Gastrocnemius medialis (tissue), 4 donors: ENCODE measurements around the gene NXN.

Source experiments
- POLR2A ChIP-seq, 2 donors: fragments of 450-650 bp; IDR thresholded peaks; one replicate each; pipeline ENCODE4 v1.6.1; 2017; ENCODE audit warnings: antibody characterized with exemption in 2 of 2, mild to moderate bottlenecking in 2 of 2, moderate library complexity in 2 of 2
- TF ChIP-seq, protein P1 (sequence below), 5 experiments: fragments of 450-650 bp in 3 of 5; fragments of 200-600 bp in 2 of 5; sonication (generic) in 2 of 5; IDR thresholded peaks in 4 of 5; conservative IDR thresholded peaks in 1 of 5; 1 replicate in 4 of 5; 2 replicates in 1 of 5; pipeline ENCODE4 v1.5.1; 2016 to 2019; ENCODE audit warnings: antibody characterized with exemption in 5 of 5, mild to moderate bottlenecking in 3 of 5, moderate library complexity in 3 of 5

- TF ChIP-seq, protein P1, sequence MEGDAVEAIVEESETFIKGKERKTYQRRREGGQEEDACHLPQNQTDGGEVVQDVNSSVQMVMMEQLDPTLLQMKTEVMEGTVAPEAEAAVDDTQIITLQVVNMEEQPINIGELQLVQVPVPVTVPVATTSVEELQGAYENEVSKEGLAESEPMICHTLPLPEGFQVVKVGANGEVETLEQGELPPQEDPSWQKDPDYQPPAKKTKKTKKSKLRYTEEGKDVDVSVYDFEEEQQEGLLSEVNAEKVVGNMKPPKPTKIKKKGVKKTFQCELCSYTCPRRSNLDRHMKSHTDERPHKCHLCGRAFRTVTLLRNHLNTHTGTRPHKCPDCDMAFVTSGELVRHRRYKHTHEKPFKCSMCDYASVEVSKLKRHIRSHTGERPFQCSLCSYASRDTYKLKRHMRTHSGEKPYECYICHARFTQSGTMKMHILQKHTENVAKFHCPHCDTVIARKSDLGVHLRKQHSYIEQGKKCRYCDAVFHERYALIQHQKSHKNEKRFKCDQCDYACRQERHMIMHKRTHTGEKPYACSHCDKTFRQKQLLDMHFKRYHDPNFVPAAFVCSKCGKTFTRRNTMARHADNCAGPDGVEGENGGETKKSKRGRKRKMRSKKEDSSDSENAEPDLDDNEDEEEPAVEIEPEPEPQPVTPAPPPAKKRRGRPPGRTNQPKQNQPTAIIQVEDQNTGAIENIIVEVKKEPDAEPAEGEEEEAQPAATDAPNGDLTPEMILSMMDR (IDR thresholded peaks at IDR 0.05 in 4 of 5, conservative IDR thresholded peaks at IDR 0.05 in 1 of 5) = no peak
- TF ChIP-seq POLR2A (IDR thresholded peaks at IDR 0.05) = no peak
Observed at GRCh38 chr17:883586-883962, 96.0 kb downstream of the NXN start.
